ENCODE results near the gene AIFM1.
A peak's percentile ranks its signal among the peaks of the same experiment; 100 is the strongest.

Gene AIFM1

DNA sequence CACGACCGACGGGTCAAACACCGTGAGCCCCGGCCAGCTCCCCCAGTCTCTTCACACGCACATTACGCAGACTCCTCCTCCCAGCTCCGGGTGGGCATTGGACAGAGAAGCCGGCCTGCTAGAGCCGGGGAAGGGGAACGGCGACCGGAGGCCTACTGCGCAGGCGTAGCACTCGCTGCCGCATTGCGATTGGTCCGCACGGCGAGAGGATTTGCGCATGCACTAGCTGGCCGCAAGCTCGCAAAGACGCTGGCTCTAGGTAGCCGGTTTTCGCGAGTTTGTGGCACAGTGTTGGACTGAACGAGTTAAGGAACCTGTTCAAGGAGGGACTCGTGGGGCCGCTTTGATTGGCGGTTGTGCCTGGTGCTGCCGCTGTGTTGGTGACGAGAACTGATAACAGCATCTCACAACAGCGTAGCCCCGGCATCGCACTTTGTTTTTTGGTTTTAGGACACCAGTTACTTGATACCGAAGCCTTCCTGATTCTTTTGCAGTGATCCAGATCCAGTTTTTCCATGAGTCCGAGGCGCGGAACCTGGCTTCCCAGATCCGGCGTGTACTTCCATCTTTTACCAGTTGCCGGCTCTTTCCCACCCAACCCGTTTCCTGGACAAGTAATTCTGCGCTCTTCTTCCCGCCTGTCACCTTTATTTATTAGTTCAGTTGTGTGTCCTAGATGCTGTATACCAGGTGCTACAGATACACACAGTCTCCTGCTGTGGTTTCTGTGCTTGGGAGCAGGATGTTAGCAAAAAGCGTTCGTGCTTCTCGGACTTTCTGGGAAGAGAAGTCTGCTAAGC, at the start of gene AIFM1:
Gene AIFM1 (minus strand): TSS at position 139 of the 800 bp plus-strand sequence. CDS start 185 bp downstream, outside the sequence.
- DNase-seq = peak; percentile 88

DNA sequence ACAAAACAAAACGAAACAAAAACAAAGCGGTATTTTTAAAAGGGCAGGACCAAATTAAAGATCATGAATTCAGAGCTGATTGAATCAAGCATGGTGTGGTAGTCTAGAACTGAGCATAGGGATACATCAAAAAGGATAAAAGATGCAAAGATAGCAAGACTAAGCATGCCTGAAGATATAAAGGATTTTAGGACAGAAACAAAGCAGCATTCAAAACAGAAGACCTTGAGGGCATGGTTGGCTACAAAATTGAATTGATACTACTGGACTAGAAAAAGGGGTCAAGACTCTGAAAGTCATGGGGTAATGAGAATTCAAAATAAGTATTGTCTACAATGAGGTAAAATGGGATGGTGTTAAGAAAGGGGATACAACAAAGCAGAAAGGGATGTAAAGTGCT, 47.7 kb upstream of the AIFM1 start:
- DNase-seq = no peak

DNA sequence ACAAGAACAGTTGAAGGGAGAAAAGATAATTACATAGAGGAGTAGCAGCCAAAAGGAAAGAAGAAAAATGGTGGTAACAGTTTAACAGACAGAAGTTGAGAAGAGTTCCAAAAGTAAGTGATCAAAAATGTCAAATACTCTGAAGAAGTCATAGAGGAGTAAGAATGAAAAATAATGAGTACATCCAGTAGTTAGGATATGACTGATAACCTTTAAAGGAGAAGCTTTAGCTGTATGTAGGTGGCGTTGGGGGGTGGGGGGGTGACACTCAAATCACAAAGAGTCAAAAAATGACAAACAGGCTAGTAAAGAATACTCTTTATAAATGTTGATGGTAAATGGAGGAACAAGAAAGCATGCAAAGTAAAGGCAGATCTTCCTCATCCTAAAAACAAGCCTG, 46.7 kb upstream of the AIFM1 start:
- DNase-seq = no peak

DNA sequence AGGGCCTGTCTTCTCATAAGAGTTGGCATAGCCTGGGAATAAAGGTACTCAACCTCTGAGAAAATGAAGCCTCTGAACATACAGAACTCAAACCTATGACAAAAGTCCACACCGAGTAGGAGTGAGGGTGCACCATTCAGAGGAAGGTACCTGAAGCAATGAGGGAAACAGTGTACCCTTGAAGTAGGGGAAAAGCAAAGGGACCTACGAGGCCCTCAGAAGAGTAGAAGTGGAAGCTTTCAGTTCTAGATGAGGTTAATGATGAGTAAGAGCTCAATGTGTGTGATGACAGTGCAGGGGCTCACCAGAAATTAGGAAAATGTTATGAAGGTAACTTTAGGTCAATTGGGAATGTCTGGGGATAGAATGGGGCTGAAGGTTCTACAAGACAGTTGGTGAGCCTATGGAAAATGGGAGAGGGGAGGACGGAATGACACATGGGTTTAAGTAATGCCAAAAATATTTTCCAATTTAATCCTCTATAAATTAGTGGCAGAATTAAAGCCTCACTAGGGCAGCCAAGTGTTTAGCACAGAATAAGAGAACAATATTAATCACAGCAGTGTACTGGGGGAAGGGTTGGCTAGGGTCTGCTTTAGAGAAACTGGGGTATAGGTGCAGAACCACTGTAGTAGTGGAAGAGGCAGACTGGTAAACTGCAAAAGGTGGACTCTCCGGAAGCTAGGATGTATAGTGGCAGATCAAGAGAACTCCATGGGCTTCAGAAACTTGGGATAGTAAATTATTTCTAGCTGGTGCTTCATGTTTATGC, 46.0 kb upstream of the AIFM1 start:
- no peak for DNase-seq

DNA sequence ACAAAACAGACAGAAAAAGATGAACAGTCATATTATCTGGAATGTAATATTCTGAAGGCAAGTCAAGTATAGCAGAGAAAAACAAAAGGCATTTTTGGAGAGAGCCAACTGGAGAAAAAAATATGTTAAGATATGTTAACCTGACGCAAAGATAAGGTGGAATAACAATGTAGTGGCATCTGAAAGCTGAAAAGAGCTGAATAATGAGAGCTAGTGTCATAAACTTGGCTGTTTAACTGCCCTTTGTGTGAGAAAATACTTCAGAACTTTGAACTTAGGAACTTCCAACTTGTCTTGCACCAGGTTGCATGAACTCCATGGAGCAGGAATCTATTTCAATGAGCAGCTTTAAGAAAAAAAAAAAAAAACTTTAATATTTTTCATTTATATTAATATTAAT, 39.0 kb upstream of the AIFM1 start:
- no peak for DNase-seq

DNA sequence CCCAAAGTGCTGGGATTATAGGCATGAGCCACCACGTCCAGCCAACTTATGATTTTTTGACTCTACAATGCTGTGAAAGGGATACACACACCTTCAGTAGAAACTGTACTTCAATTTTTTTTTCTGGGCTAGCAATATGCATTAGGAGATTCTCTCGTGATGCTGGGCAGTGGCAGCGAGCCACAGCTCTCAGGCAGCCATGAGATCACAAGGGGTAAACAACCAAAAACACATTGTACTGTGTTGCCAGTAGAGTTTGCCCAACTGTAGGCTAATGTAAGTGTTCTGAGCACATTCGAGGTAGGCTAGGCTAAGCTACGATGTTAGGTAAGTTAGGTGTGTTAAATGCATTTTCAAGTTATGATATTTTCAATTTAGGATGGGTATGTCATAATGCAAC, 31.8 kb upstream of the AIFM1 start:
- DNase-seq = no peak

DNA sequence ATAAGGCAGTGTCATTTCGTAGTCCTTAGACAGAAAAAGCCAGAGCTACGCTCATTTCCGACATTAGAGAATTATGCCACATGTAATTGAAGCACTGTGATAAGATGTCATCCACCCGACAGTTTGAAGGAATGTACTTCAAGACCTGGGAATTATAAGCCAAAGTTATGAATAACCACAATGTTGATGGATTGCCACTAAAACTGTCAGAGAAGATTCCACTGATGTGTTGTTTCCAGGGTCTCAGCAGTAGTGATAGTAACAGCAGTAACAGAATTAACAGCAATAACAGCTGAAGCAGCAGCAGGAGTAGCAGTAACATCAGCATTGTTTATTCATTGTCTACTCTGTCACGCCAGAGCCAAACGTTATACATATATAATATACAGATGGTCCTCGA, 30.8 kb upstream of the AIFM1 start:
- no peak for DNase-seq

DNA sequence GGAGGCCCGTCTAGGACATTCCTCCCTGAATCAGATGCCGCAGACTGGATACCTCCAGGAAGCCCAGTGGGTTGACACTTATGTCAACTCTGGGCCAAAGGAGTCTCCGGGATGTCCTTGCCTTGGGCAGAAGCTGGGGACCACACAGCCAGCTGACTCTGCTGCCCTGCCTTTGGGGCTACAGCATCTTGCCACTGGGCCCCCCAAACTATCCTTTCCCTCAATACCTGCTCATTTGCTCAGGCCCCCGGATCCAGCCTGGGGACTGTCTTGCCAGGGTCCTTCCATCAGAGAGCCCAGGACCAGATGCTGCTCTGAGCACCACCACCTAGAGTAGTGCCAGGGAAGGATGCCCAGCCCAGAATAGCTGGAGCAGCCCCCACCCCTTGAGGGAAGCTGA, 25.2 kb upstream of the AIFM1 start:
- no peak for DNase-seq

DNA sequence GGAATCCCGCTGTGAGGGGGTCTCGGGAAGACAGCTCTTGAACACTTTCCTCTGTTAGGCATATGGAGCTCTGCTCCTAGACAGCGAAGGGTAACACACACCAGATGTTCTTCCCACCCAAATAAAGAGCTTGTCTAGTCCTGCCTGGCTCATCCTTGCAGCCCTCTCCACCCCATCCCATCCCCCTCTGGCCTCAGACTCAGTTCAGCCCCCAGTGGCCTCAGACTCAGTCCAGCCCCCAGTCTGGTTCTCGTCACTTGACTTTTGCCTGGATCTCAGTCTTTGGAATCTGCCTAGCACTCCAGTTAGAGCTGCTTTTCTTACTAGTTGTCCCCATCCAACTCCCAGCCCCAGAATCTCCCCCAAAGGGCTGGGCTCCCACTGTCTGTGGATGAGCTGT, 21.0 kb upstream of the AIFM1 start:
- no peak for DNase-seq

DNA sequence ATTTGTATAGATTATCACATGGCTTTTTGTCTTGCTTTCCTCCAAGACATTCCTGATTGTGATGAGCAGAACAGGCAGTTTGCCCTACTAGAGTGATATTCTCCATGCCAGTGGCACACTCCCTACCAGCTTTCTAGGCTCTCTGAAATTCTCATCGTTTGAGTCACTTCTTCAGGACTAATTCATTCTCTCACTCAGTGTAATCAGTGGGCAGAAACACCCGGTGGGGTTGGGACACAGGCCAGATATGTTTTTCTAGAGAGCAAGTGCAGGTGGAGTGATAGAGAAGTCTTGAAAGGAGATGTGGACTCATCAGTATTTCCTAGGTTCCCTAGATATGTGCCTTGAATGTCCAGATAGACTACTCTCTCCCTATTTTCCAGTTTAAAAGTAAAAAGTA, 19.2 kb upstream of the AIFM1 start:
- DNase-seq = no peak

DNA sequence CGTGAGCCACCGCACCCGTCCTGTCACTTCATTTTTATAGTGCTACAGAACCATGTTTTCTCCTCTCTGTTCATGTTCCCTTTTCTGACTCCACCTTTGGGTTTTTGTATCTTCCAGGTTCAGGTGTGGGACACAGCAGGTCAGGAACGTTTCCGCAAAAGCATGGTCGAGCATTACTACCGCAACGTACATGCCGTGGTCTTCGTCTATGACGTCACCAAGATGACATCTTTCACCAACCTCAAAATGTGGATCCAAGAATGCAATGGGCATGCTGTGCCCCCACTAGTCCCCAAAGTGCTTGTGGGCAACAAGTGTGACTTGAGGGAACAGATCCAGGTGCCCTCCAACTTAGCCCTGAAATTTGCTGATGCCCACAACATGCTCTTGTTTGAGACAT, 18.5 kb upstream of the AIFM1 start:
- no peak for DNase-seq

DNA sequence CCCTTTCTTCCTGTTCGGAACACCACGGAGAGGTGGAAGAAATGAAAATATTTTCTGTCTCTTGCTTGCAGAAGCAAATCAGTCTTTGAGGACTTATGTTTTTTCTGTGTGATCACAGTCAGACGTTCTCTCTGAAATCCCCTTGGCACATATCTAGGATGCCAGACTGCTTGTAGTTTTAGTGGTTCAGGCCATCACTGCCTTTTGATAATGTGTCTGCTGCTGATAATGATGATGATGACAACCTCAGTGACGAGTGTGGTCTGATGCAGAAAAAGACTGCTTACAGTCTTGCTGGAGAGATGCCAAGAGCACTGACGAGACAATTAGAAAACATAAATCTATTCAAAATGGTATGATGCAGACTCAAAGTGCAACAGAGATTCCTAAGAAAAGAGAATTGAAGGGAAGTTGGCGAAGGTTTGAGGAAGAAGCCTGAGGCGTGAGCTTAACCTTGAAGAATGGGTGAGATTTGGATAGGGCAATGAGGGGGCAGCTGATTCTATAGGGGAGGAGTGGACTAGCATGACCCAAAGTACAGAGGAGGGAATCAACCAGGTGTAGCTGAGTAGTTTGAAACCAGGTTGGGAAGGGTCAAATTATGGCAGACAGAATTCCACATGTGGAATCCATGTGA, 14.1 kb upstream of the AIFM1 start:
- no peak for DNase-seq

DNA sequence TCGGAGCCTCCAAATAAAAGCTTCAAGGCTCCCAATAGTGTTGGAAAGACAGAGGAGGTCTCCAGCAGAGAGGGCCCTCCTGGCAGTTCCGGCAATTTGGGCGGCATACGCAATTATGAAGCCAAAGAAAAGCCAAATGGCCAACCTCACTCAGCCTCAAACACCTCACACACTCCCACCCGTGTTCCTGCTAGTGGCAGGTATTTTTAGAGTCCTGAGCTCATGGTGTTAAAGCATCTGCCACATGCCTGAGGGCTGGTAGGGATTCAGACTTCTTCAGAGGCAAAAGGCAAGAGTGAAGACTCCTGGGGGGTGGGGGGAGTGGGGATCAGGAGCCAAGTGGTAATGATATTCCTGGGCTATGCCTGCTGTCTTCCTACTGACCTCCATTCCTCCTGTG, 13.5 kb upstream of the AIFM1 start:
- DNase-seq = no peak

DNA sequence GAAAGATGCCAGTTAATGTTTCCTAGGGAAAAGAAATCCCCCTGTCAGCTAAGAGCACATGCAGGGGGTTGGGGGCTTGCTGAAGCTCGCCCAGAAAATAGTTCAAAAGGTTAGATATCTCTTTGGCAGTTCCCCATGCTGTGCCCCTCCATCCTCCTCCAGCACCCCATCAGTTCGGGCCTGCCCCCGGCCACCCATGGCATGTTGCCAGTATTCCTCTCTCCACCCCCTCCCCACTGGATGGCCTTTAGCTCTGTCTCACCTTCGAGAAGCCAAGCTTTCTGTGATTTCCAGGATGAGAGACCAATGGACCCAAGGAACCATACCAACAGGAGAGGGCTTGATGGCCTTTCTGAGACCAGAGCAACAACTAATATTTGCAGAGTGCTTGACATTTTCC, 11.3 kb upstream of the AIFM1 start:
- DNase-seq = no peak

DNA sequence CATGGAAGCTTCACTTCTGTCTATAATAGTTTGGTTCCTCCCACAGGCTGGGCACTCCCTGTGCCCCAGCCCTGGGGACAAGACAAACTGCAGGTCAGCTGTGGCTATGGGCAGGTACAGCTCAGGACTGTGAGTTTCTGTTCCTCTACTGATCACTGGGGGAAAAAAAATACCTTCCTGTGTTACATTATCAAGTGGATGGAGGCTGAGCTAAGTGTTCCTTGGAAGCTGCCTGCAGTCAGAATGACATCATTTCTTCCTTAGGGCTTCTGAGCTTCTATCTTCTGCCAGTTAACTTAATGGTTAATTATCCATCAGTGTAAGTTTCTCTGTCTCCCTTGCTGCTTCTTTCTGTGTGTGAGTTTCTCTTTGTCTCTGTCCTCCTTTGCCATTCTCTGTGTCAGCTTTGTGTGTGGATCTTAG, 10.7 kb upstream of the AIFM1 start:
- DNase-seq = no peak

DNA sequence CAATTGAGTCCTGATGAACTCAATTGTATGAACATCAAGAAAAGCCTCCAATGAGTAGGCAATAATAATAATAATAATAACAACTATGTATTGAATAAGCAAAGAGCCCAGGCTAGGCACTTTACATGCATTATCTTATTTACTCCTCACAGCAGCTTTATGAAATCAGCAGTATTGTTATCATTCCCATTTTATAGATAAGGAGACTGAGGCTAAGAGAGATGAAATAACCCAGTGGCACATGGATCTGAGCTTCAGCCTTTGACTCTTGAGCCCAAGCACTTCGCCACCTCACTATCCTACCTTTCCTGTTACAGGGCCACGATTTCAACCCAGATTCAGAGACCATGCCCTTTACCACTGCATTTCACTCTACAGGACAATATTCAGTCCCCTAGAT, 9.3 kb upstream of the AIFM1 start:
- DNase-seq = no peak

DNA sequence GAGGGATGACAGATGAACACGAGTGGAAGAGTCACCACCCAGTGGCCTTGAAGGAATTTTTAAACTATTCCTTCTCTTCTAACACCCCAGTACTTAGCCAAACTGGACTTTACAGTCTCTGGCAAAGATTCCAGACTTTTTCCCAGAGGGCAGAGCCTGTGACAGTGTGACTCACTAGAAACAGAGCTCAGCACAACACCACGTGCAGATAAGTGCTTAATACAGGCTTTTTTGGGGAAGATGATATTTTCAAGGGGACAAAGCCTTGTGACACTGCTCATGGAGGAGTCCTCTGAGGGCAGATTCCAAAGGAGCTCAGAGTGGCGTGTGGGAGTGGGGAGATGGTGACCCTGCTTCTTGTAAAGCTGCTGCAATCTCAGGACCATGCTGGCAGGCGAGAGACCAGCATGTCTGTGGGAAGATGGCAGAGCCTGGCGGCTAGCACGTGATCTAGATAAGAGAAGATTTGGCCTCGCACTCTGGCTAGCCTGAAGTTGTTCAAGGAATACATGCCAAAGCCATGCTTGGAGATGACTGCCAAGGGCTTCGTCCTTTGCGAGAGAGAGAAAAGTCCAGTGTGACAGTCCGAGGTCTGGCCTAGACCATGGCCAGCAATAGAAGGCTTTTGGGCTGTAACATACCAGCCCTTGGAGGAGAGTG, 8.5 kb upstream of the AIFM1 start:
- no peak for DNase-seq

DNA sequence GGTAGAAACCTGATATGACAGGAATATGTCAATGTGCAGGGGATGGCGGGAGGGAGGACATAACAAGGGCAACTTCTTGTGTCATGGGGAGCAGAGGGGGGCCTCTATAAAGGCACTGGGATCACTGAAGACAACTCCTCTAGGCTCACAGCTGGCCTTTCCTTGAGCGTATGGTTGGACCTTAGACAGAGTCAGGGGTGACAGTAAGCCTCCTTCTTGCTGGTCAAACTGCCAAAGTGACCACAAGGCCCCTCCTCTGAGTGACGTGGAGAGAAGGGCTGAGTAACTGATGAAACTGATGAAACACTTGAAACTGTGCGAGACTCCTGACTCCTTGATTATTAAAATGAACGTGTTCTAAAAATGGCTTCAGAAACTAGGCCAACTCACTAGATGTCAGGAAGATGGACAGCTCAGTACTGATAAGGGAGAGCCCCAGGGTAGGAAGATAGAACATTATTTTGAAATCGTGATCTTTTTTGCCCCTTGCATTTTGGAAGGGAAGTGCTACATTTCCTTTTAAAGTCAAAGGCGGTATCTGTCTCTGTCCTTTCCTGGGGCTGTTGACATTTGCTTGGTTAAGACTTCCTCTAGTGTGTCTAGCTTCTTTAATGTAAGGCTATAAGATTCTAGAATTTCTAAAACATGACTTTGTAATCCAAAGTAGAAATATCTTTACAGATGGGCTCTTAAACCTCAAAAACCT, 7.7 kb upstream of the AIFM1 start:
- no peak for DNase-seq

DNA sequence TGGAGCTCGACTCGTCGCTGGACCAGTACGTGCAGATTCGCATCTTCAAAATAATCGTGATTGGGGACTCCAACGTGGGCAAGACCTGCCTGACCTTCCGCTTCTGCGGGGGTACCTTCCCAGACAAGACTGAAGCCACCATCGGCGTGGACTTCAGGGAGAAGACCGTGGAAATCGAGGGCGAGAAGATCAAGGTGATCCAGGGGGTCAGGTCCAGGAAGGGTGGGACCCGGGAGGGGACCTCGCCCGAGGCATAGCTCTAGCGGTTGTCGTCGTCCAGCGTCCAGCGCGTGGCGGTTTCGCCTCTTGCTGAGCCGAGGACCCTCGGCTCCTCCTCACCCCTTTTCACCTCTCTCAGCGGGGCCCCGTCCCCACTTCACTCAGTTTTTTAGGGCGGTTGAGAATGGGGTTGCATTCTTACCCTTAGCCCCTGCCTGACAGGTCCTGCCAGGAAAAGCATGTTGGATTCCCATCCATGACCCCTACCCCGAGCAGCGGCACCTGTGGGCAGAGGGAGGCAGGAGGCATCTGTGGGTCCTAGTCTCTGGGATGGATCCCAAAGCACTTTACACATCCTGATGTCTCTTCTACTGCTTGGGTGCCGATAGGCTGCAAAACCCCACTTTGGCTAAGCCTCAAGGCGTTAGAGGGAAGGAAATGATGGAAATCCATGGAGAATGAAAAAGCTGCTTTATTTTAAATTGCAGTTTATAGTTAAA, 6.6 kb upstream of the AIFM1 start:
- DNase-seq = no peak

DNA sequence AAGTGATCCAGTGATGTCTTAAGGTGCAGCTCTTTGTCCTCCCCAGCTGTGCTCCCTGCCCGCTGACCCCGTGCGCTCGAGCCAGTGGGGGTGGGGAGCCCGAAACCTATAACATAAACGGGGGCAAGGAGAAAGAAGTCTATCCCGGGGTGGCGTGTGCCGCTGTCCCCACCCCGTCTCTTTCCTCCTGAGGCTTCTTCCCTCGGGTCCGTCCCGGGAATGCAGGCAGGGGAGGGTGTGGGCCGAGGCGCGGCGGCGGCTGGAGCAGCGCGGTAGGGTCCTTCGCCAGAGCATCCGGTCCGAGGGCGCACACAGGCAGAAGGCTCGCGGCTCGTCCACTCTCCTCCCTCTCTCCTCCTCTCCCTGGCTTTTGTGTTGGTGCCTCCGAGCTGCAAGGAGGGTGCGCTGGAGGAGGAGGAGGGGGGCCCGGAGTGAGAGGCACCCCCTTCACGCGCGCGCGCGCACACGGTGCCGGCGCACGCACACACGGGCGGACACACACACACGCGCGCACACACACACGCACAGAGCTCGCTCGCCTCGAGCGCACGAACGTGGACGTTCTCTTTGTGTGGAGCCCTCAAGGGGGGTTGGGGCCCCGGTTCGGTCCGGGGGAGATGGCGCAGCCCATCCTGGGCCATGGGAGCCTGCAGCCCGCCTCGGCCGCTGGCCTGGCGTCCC, 5.9 kb upstream of the AIFM1 start, which contains the start of gene RAB33A:
Gene RAB33A (plus strand): TSS at position 517 of the 681 bp plus-strand sequence. CDS start 101 bp downstream, at position 618.
- no peak for DNase-seq

DNA sequence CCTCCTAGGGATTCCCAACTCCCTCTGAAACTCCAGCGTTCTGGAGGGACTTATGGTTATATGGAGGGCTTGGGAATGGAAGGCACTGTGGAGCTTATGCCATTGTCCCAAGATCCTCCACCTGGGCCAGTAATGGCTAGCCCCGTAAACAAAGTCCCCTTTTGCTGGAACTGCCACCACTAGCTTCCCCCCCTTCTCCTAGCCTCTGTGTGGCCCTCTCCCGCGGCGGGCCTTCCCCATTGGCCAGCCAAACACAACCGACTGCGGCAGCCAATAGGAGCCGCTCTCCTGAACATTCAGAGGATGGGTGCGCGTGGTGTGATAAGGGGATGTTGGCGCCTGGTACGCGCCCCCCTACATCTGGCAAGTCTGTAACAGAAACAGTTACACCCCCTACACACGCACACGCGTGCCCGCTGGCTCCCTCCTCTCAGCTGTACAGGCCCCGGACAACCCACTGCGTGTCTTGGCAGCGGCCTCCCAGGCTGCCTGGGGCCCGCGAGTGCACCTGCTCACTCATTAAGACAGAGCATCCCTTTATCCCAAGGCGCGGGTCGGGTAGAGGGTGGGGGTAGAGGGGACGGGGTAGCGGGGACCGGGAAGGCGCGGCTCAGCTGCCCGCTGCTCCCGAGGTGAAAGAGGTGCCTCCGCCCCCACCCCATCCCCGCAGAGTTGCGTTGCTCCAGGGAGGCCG, 5.3 kb upstream of the AIFM1 start:
- peak; percentile 73 for DNase-seq

All from NCI-H2107 (cell line).